ENCODE measurements around the gene ANK2.

ANK2 gene

GRCh38 chr4:113069212-113069892, 19.9 kb downstream of the ANK2 start:
- WGBS, 2 experiments (ENCODE audit: insufficient coverage in 2 of 2), result 91 to 94% methylated on average over 4 to 7 of the region's 7 CpGs
- H3K4me1 ChIP-seq (ENCODE audit: control insufficient read depth, insufficient read depth, low read length, poor library complexity, severe bottlenecking), result no peaks in the 10 kb centered on the region
- no peaks in the 10 kb centered on the region for H3K36me3 ChIP-seq (ENCODE audit: control insufficient read depth, insufficient read depth, low read length)
- no peak overlapping the region for H3K27ac ChIP-seq (ENCODE audit: low read depth, low read length, severe bottlenecking)
- no peaks in the 10 kb centered on the region for H3K9me3 ChIP-seq (ENCODE audit: control insufficient read depth, low read length)
- no peak overlapping the region for H3K4me3 ChIP-seq (ENCODE audit: extremely low read depth, insufficient read depth, low read length, poor library complexity, severe bottlenecking)

- Histone ChIP-seq H3K9me3 (ENCODE audit: control insufficient read depth, low read length) (no peaks in the 10 kb centered on the region), H3K4me1 (ENCODE audit: control insufficient read depth, insufficient read depth, low read length, poor library complexity, severe bottlenecking) (no peaks in the 10 kb centered on the region), H3K36me3 (ENCODE audit: control insufficient read depth, insufficient read depth, low read length) (no peaks in the 10 kb centered on the region), H3K4me3 (ENCODE audit: extremely low read depth, insufficient read depth, low read length, poor library complexity, severe bottlenecking) (no peak overlapping the region), H3K27ac (ENCODE audit: low read depth, low read length, severe bottlenecking) (no peak overlapping the region)
- WGBS, 2 experiments (ENCODE audit: insufficient coverage in 2 of 2), result no CpG with 5 or more reads among the region's 2 CpGs
These were observed 21.3 kb downstream of the ANK2 start for GRCh38 chr4:113070755-113071154.

- Histone ChIP-seq H3K9me3 (ENCODE audit: control insufficient read depth, low read length) (no peaks in the 10 kb centered on the region), H3K4me3 (ENCODE audit: extremely low read depth, insufficient read depth, low read length, poor library complexity, severe bottlenecking) (no peak overlapping the region), H3K27ac (ENCODE audit: low read depth, low read length, severe bottlenecking) (no peak overlapping the region), H3K36me3 (ENCODE audit: control insufficient read depth, insufficient read depth, low read length) (no peaks in the 10 kb centered on the region), H3K4me1 (ENCODE audit: control insufficient read depth, insufficient read depth, low read length, poor library complexity, severe bottlenecking) (no peaks in the 10 kb centered on the region)
- 92 to 100% methylated on average over 2 to 4 of the region's 4 CpGs for WGBS, 2 experiments (ENCODE audit: insufficient coverage in 2 of 2)
These were observed 21.8 kb downstream of the ANK2 start for GRCh38 chr4:113071274-113071673.

- Histone ChIP-seq H3K9me3 (ENCODE audit: control insufficient read depth, low read length) (no peaks in the 10 kb centered on the region), H3K36me3 (ENCODE audit: control insufficient read depth, insufficient read depth, low read length) (no peaks in the 10 kb centered on the region), H3K4me3 (ENCODE audit: extremely low read depth, insufficient read depth, low read length, poor library complexity, severe bottlenecking) (no peak overlapping the region), H3K4me1 (ENCODE audit: control insufficient read depth, insufficient read depth, low read length, poor library complexity, severe bottlenecking) (no peaks in the 10 kb centered on the region), H3K27ac (ENCODE audit: low read depth, low read length, severe bottlenecking) (no peak overlapping the region)
- WGBS, 2 experiments (ENCODE audit: insufficient coverage in 2 of 2), result no CpG with 5 or more reads among the region's 2 CpGs
These were observed 22.4 kb downstream of the ANK2 start for GRCh38 chr4:113071805-113072204.

- Histone ChIP-seq H3K27ac (ENCODE audit: low read depth, low read length, severe bottlenecking) (no peak overlapping the region), H3K4me1 (ENCODE audit: control insufficient read depth, insufficient read depth, low read length, poor library complexity, severe bottlenecking) (no peaks in the 10 kb centered on the region), H3K4me3 (ENCODE audit: extremely low read depth, insufficient read depth, low read length, poor library complexity, severe bottlenecking) (no peak overlapping the region), H3K36me3 (ENCODE audit: control insufficient read depth, insufficient read depth, low read length) (no peaks in the 10 kb centered on the region), H3K9me3 (ENCODE audit: control insufficient read depth, low read length) (no peaks in the 10 kb centered on the region)
- WGBS, 2 experiments (ENCODE audit: insufficient coverage in 2 of 2), result 86 to 94% methylated on average over 6 to 9 of the region's 9 CpGs
These were observed 24.1 kb downstream of the ANK2 start for GRCh38 chr4:113073451-113074005.

GRCh38 chr4:113077575-113077974, 28.1 kb downstream of the ANK2 start:
- no peak overlapping the region for H3K4me3 ChIP-seq (ENCODE audit: extremely low read depth, insufficient read depth, low read length, poor library complexity, severe bottlenecking)
- no peak overlapping the region for H3K27ac ChIP-seq (ENCODE audit: low read depth, low read length, severe bottlenecking)
- no peaks in the 10 kb centered on the region for H3K9me3 ChIP-seq (ENCODE audit: control insufficient read depth, low read length)
- no peaks in the 10 kb centered on the region for H3K36me3 ChIP-seq (ENCODE audit: control insufficient read depth, insufficient read depth, low read length)
- H3K4me1 ChIP-seq (ENCODE audit: control insufficient read depth, insufficient read depth, low read length, poor library complexity, severe bottlenecking), result no peaks in the 10 kb centered on the region
- WGBS, 2 experiments (ENCODE audit: insufficient coverage in 2 of 2), result 100% methylated on average over 1 of the region's 1 CpG; no CpG with 5 or more reads in 1 of the 2 experiments

GRCh38 chr4:113078066-113078465, 28.6 kb downstream of the ANK2 start:
- H3K27ac ChIP-seq (ENCODE audit: low read depth, low read length, severe bottlenecking), result no peak overlapping the region
- H3K4me1 ChIP-seq (ENCODE audit: control insufficient read depth, insufficient read depth, low read length, poor library complexity, severe bottlenecking), result no peaks in the 10 kb centered on the region
- H3K9me3 ChIP-seq (ENCODE audit: control insufficient read depth, low read length), result no peaks in the 10 kb centered on the region
- 100% methylated on average over 1 of the region's 5 CpGs; no CpG with 5 or more reads in 1 of the 2 experiments for WGBS, 2 experiments (ENCODE audit: insufficient coverage in 2 of 2)
- no peaks in the 10 kb centered on the region for H3K36me3 ChIP-seq (ENCODE audit: control insufficient read depth, insufficient read depth, low read length)
- H3K4me3 ChIP-seq (ENCODE audit: extremely low read depth, insufficient read depth, low read length, poor library complexity, severe bottlenecking), result no peak overlapping the region

- Histone ChIP-seq H3K4me1 (ENCODE audit: control insufficient read depth, insufficient read depth, low read length, poor library complexity, severe bottlenecking) (no peaks in the 10 kb centered on the region), H3K27ac (ENCODE audit: low read depth, low read length, severe bottlenecking) (no peak overlapping the region), H3K36me3 (ENCODE audit: control insufficient read depth, insufficient read depth, low read length) (no peaks in the 10 kb centered on the region), H3K9me3 (ENCODE audit: control insufficient read depth, low read length) (no peaks in the 10 kb centered on the region), H3K4me3 (ENCODE audit: extremely low read depth, insufficient read depth, low read length, poor library complexity, severe bottlenecking) (no peak overlapping the region)
- WGBS, 2 experiments (ENCODE audit: insufficient coverage in 2 of 2), result 91 to 96% methylated on average over 7 to 8 of the region's 9 CpGs
These were observed 30.6 kb downstream of the ANK2 start for GRCh38 chr4:113080050-113080449.

- 100% methylated on average over 1 to 2 of the region's 2 CpGs for WGBS, 2 experiments (ENCODE audit: insufficient coverage in 2 of 2)
- H3K4me1 ChIP-seq (ENCODE audit: control insufficient read depth, insufficient read depth, low read length, poor library complexity, severe bottlenecking), result no peaks in the 10 kb centered on the region
- H3K36me3 ChIP-seq (ENCODE audit: control insufficient read depth, insufficient read depth, low read length), result no peaks in the 10 kb centered on the region
- H3K4me3 ChIP-seq (ENCODE audit: extremely low read depth, insufficient read depth, low read length, poor library complexity, severe bottlenecking), result no peak overlapping the region
- H3K27ac ChIP-seq (ENCODE audit: low read depth, low read length, severe bottlenecking), result no peak overlapping the region
- H3K9me3 ChIP-seq (ENCODE audit: control insufficient read depth, low read length), result no peaks in the 10 kb centered on the region
These were observed 31.2 kb downstream of the ANK2 start for GRCh38 chr4:113080624-113081023.

- no CpG with 5 or more reads among the region's 1 CpG for WGBS, 2 experiments (ENCODE audit: insufficient coverage in 2 of 2)
- H3K4me1 ChIP-seq (ENCODE audit: control insufficient read depth, insufficient read depth, low read length, poor library complexity, severe bottlenecking), result no peaks in the 10 kb centered on the region
These were observed 33.9 kb downstream of the ANK2 start for GRCh38 chr4:113083346-113083745.

GRCh38 chr4:113086172-113086695, 36.8 kb downstream of the ANK2 start:
- WGBS, 2 experiments (ENCODE audit: insufficient coverage in 2 of 2), result 73 to 80% methylated on average over 1 to 2 of the region's 2 CpGs
- H3K4me1 ChIP-seq (ENCODE audit: control insufficient read depth, insufficient read depth, low read length, poor library complexity, severe bottlenecking), result no peaks in the 10 kb centered on the region
- no peak overlapping the region for H3K4me3 ChIP-seq (ENCODE audit: extremely low read depth, insufficient read depth, low read length, poor library complexity, severe bottlenecking)
- H3K36me3 ChIP-seq (ENCODE audit: control insufficient read depth, insufficient read depth, low read length), result no peaks in the 10 kb centered on the region
- H3K27ac ChIP-seq (ENCODE audit: low read depth, low read length, severe bottlenecking), result no peak overlapping the region
- no peaks in the 10 kb centered on the region for H3K9me3 ChIP-seq (ENCODE audit: control insufficient read depth, low read length)

More at GRCh38 chr4:113083346-113083745, 33.9 kb downstream of the ANK2 start:
- no peaks in the 10 kb centered on the region for H3K36me3 ChIP-seq (ENCODE audit: control insufficient read depth, insufficient read depth, low read length)
- no peaks in the 10 kb centered on the region for H3K9me3 ChIP-seq (ENCODE audit: control insufficient read depth, low read length)
- H3K4me3 ChIP-seq (ENCODE audit: extremely low read depth, insufficient read depth, low read length, poor library complexity, severe bottlenecking), result no peak overlapping the region
- H3K27ac ChIP-seq (ENCODE audit: low read depth, low read length, severe bottlenecking), result no peak overlapping the region

All from mesodermal cell (in vitro differentiated cells).